ENCODE data around the gene EXOC3L1. TPM values are rescaled to one million over a fixed set of nuclear protein-coding genes. Genes with fewer than 3 reads are reported as not detected.
A peak's percentile ranks its signal among the peaks of the same experiment; 100 is the strongest.

Gene EXOC3L1
- total and polyA plus RNA-seq, 2 of the 13 experiments (the other 11 are each of a cell fraction or from before 2014, with no cell fraction given) = 0.12 TPM; not detected in 1

GRCh38 chr16:67184995-67185650 lies 4.8 kb downstream of the EXOC3L1 start (continued):
- TF ChIP-seq, protein P1, sequence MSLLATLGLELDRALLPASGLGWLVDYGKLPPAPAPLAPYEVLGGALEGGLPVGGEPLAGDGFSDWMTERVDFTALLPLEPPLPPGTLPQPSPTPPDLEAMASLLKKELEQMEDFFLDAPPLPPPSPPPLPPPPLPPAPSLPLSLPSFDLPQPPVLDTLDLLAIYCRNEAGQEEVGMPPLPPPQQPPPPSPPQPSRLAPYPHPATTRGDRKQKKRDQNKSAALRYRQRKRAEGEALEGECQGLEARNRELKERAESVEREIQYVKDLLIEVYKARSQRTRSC (CRISPR knock-in tag; IDR thresholded peaks at IDR 0.05; ENCODE audit: low read depth) = no peak
- TF ChIP-seq SKI (IDR thresholded peaks at IDR 0.05; ENCODE audit: partially characterized antibody) (peak; percentile 48), HDAC1 (CRISPR knock-in tag; IDR thresholded peaks at IDR 0.05) (peak; percentile 97), GFI1 (CRISPR knock-in tag; IDR thresholded peaks at IDR 0.05; ENCODE audit: borderline replicate concordance) (peak; percentile 19; the same call in 1 of the 2 replicates), NFKB2 (CRISPR knock-in tag; IDR thresholded peaks at IDR 0.05; ENCODE audit: borderline replicate concordance) (peak; percentile 96), KMT2B (CRISPR knock-in tag; IDR thresholded peaks at IDR 0.05) (peak; percentile 88), SAFB2 (CRISPR knock-in tag; IDR thresholded peaks at IDR 0.05; ENCODE audit: borderline replicate concordance, low read depth) (no peak; the same call in 1 of the 2 replicates), ZNF142 (CRISPR knock-in tag; IDR thresholded peaks at IDR 0.05) (peak; percentile 84; the same call in 1 of the 2 replicates), NFE2 (CRISPR knock-in tag; IDR thresholded peaks at IDR 0.05) (no peak), TP53 (CRISPR knock-in tag; conservative IDR thresholded peaks at IDR 0.05) (no peak; the same call in 1 of the 2 replicates), PAWR (CRISPR knock-in tag; IDR thresholded peaks at IDR 0.05; ENCODE audit: borderline replicate concordance) (no peak), ZNF512 (CRISPR knock-in tag; IDR thresholded peaks at IDR 0.05) (no peak), ZNF296 (CRISPR knock-in tag; conservative IDR thresholded peaks at IDR 0.05) (no peak), DNMT3B (CRISPR knock-in tag; conservative IDR thresholded peaks at IDR 0.05) (no peak), MIER3 (CRISPR knock-in tag; IDR thresholded peaks at IDR 0.05; ENCODE audit: borderline replicate concordance) (peak; percentile 93; the same call in 1 of the 2 replicates), CREM (IDR thresholded peaks at IDR 0.05) (no peak), CREM (CRISPR knock-in tag; IDR thresholded peaks at IDR 0.05) (no peak), NPAS2 (CRISPR knock-in tag; IDR thresholded peaks at IDR 0.05; ENCODE audit: borderline replicate concordance) (no peak), ISX (CRISPR knock-in tag; conservative IDR thresholded peaks at IDR 0.05) (peak; percentile 81; the same call in 1 of the 2 replicates), ZNF331 (CRISPR knock-in tag; IDR thresholded peaks at IDR 0.05) (peak; percentile 96), MBNL3 (CRISPR knock-in tag; conservative IDR thresholded peaks at IDR 0.05) (no peak)
- TF ChIP-seq, protein P2, sequence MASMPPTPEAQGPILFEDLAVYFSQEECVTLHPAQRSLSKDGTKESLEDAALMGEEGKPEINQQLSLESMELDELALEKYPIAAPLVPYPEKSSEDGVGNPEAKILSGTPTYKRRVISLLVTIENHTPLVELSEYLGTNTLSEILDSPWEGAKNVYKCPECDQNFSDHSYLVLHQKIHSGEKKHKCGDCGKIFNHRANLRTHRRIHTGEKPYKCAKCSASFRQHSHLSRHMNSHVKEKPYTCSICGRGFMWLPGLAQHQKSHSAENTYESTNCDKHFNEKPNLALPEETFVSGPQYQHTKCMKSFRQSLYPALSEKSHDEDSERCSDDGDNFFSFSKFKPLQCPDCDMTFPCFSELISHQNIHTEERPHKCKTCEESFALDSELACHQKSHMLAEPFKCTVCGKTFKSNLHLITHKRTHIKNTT (CRISPR knock-in tag; IDR thresholded peaks at IDR 0.05) = no peak

All from HepG2 (cell line).